Parathyroid adenoma (tissue), 2 donors: ENCODE measurements around the gene TSPEAR.
"Not testable (repeated sequence)": the region's sequence is repeated elsewhere in the genome, so short reads cannot be mapped to it uniquely, and the experiment has no call there.

Experiments used
- H2AFZ ChIP-seq: fragments of 300-600 bp; sonication (generic); one replicate; pipeline ENCODE4 v1.7.0; 2017; ENCODE audit warnings: antibody characterized with exemption, mild to moderate bottlenecking
- H3K27ac ChIP-seq: fragments of 300-600 bp; sonication (generic); one replicate; pipeline ENCODE4 v1.7.0; 2017
- H3K27me3 ChIP-seq: fragments of 300-600 bp; sonication (generic); one replicate; pipeline ENCODE4 v1.7.0; 2017; ENCODE audit warnings: low read length; ENCODE audit not compliant: control insufficient read depth, insufficient read depth
- H3K36me3 ChIP-seq: fragments of 300-600 bp; sonication (generic); one replicate; pipeline ENCODE4 v1.7.0; 2017; ENCODE audit warnings: low read length; ENCODE audit not compliant: control insufficient read depth, insufficient read depth
- H3K4me1 ChIP-seq: fragments of 300-600 bp; sonication (generic); one replicate; pipeline ENCODE4 v1.7.0; 2017; ENCODE audit warnings: control low read depth
- H3K4me2 ChIP-seq: fragments of 300-600 bp; sonication (generic); one replicate; pipeline ENCODE4 v1.7.0; 2017; ENCODE audit warnings: low read length
- H3K4me3 ChIP-seq: fragments of 300-600 bp; sonication (generic); one replicate; pipeline ENCODE4 v1.7.0; 2017; ENCODE audit warnings: low read depth, low read length
- H3K79me2 ChIP-seq: fragments of 300-600 bp; sonication (generic); one replicate; pipeline ENCODE4 v1.7.0; 2017; ENCODE audit warnings: control low read depth
- H3K9ac ChIP-seq: fragments of 300-600 bp; sonication (generic); one replicate; pipeline ENCODE4 v1.7.0; 2017; ENCODE audit warnings: mild to moderate bottlenecking
- H3K9me3 ChIP-seq: fragments of 300-600 bp; sonication (generic); one replicate; pipeline ENCODE4 v1.7.0; 2017; ENCODE audit warnings: low read length; ENCODE audit not compliant: control insufficient read depth
- TF ChIP-seq, protein P1 (sequence below): fragments of 300-600 bp; sonication (generic); IDR thresholded peaks from one replicate; pipeline ENCODE4 v1.7.0; 2017; ENCODE audit warnings: antibody characterized with exemption, mild to moderate bottlenecking
- donor health status: primary hyperparathyroidism.

The TSPEAR gene

DNA sequence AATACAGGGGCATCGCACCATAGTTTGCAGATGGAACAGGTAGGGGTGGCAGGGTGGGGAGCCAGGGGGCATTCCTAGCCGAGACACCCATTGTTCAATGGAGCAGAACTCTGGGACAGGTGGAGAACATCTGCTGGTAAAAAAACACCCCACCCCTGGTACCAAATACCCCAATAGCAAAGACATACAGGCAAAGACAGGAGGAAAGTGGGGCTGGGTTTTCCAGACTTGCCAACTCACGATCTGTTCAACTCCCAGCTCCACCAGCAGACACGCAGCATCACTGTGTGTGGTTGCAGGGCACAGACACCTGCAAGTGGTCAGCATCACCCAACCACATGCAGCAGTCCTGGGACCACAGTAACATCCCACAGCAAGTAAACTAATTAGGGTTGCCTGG is 99.8 kb downstream of the TSPEAR start:
- TF ChIP-seq, protein P1, sequence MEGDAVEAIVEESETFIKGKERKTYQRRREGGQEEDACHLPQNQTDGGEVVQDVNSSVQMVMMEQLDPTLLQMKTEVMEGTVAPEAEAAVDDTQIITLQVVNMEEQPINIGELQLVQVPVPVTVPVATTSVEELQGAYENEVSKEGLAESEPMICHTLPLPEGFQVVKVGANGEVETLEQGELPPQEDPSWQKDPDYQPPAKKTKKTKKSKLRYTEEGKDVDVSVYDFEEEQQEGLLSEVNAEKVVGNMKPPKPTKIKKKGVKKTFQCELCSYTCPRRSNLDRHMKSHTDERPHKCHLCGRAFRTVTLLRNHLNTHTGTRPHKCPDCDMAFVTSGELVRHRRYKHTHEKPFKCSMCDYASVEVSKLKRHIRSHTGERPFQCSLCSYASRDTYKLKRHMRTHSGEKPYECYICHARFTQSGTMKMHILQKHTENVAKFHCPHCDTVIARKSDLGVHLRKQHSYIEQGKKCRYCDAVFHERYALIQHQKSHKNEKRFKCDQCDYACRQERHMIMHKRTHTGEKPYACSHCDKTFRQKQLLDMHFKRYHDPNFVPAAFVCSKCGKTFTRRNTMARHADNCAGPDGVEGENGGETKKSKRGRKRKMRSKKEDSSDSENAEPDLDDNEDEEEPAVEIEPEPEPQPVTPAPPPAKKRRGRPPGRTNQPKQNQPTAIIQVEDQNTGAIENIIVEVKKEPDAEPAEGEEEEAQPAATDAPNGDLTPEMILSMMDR = no peak
- Histone ChIP-seq H3K4me3 (no peak overlapping the region), H3K9me3 (no peaks in the 10 kb centered on the region)

DNA sequence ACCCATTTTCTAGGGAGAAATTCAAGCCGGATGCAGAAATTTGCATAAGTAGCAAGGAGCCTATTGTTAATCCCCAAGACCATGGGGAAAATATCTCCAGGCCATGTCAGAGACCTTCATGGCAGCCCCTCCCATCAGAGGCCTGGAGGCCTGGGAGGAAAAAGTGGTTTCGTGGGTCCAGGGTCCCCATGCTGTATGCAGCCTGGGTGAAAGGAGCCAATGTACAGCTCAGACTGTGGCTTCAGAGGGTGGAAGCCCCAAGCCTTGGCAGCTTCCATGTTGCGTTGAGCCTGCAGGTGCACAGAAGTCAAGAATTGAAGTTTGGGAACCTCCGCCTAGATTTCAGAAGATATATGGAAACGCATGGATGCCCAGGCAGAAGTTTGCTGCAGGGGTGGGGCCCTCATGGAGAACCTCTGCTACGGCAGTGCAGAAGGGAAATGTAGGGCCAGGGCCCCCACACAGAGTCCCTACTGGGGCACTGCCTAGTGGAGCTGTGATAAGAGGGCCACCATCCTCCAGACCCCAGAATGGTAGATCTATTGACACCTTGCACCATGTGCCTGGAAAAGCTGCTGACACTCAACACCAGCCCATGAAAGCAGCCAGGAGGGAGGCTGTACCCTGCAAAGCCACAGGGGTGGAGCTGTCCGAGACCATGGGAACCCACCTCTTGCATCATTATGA is 101.1 kb downstream of the TSPEAR start:
- not testable (repeated sequence) for H3K4me2 ChIP-seq, H3K9me3 ChIP-seq, H3K4me3 ChIP-seq, H3K79me2 ChIP-seq, H2AFZ ChIP-seq, H3K27ac ChIP-seq, H3K4me1 ChIP-seq, H3K27me3 ChIP-seq, H3K9ac ChIP-seq, H3K36me3 ChIP-seq

More for the DNA sequence above, 99.8 kb downstream of the TSPEAR start:
- no peaks in the 10 kb centered on the region for H3K4me1 ChIP-seq
- H2AFZ ChIP-seq = no peak overlapping the region
- H3K4me2 ChIP-seq = no peak overlapping the region
- no peaks in the 10 kb centered on the region for H3K36me3 ChIP-seq
- no peak overlapping the region for H3K27ac ChIP-seq
- no peaks in the 10 kb centered on the region for H3K79me2 ChIP-seq
- H3K9ac ChIP-seq = no peak overlapping the region
- H3K27me3 ChIP-seq = no peaks in the 10 kb centered on the region

DNA sequence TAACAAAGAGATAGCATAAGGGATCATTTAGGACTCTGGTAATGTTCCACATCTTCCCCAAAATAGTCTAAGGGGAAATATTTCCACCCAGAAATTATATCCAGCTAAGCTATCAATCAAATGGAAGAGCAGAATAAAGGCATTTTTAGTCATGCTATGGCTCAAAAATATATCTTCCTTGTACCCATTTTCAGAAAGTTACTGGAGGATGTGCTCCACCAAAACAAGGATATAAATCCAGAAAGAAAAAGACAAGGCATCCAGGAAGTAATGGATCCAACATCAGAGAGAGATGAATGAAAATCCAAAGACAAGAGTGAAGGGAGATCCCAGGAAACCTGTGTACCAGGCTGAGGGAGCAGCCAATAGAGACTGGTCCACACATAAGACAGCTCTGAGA is 102.2 kb downstream of the TSPEAR start:
- Histone ChIP-seq H3K79me2 (no peaks in the 10 kb centered on the region), H3K4me3 (no peak overlapping the region), H3K9me3 (no peaks in the 10 kb centered on the region), H3K4me2 (no peak overlapping the region), H3K4me1 (no peaks in the 10 kb centered on the region), H3K9ac (no peak overlapping the region), H2AFZ (no peak overlapping the region), H3K36me3 (no peaks in the 10 kb centered on the region), H3K27me3 (no peaks in the 10 kb centered on the region), H3K27ac (no peak overlapping the region)
- TF ChIP-seq, protein P1 = no peak

DNA sequence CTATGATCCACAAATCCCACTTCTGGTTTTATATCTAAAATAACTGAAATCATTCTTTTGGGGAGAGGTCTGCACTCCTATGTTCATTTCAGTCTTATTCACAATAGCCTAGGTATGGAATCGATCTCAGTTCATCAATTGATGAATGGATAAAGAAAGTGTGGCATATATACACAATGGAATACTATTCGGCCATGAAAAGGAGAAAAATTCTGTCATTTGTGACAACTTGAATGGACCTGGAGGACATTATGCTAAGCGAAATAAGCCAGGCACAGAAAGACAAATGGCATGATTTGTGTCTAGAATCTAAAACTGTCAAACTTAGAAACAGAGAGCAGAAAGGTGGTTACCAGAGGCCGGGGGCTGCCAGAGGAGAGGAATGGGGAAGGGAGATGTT is 104.9 kb downstream of the TSPEAR start:
- H3K4me3 ChIP-seq = no peak overlapping the region
- no peaks in the 10 kb centered on the region for H3K4me1 ChIP-seq
- no peaks in the 10 kb centered on the region for H3K9me3 ChIP-seq
- H2AFZ ChIP-seq = no peak overlapping the region
- no peaks in the 10 kb centered on the region for H3K27me3 ChIP-seq
- H3K9ac ChIP-seq = no peak overlapping the region
- H3K4me2 ChIP-seq = no peak overlapping the region
- H3K36me3 ChIP-seq = no peaks in the 10 kb centered on the region
- no peak overlapping the region for H3K27ac ChIP-seq
- no peaks in the 10 kb centered on the region for H3K79me2 ChIP-seq
- TF ChIP-seq, protein P1 = no peak

DNA sequence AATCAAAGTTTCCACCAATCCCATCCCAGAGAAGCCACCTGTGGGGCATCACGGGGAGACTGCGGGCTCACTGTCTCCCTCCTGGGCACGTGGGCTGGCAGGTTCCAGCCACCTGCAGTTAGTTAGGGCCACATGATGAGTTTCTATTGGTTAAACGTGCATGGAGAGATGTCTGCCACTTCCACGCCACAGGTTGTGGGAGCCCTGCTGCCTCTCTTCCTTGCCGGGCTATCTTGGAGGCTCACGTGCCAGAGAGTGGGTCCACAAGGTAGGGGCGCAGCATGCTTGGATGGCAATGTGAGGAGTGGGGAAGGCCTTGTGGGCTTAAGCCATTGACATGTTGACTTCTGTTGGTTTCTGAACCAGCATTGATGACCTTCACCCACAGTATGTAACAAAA is 107.5 kb downstream of the TSPEAR start:
- no peak overlapping the region for H3K27ac ChIP-seq
- no peak overlapping the region for H3K4me2 ChIP-seq
- H2AFZ ChIP-seq = no peak overlapping the region
- no peaks in the 10 kb centered on the region for H3K9me3 ChIP-seq
- no peaks in the 10 kb centered on the region for H3K36me3 ChIP-seq
- no peak overlapping the region for H3K4me3 ChIP-seq
- TF ChIP-seq, protein P1 = no peak
- H3K79me2 ChIP-seq = no peaks in the 10 kb centered on the region
- H3K9ac ChIP-seq = no peak overlapping the region
- no peaks in the 10 kb centered on the region for H3K4me1 ChIP-seq
- no peaks in the 10 kb centered on the region for H3K27me3 ChIP-seq
